Thyroid gland (tissue), 4 donors: ENCODE measurements around the gene MEFV.

Experiments
- POLR2A ChIP-seq, 2 donors: fragments of 450-650 bp; IDR thresholded peaks; one replicate each; pipeline ENCODE4 v1.6.1; 2017; ENCODE audit warnings: antibody characterized with exemption in 2 of 2, mild to moderate bottlenecking in 2 of 2, moderate library complexity in 1 of 2
- TF ChIP-seq, protein P1 (sequence below), 6 experiments: fragments of 200-600 bp in 3 of 6; fragments of 450-650 bp in 3 of 6; sonication (generic) in 3 of 6; IDR thresholded peaks; one replicate each; pipeline ENCODE4 v1.5.1; 2016 to 2019; ENCODE audit warnings: antibody characterized with exemption in 6 of 6, mild to moderate bottlenecking in 2 of 6, inconsistent platforms in 1 of 6, moderate library complexity in 1 of 6

DNA sequence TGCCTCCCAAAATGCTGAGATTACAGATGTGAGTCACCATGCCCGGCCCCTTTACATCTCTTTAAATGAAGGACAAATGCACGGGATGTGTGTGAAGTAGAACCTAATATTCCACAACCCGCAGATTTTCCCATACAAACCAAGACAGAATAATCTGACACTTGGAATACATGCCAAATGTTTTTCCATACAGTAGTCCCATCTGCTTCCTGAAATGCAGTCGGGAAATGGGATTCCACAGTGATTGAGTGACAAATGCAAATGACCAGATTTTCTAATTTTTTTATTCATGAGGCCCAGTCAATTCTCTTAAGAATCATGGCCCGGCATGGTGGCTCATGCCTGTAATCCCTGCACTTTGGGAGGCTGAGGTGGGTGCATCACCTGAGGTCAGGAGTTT, 14.7 kb downstream of the MEFV start:
- TF ChIP-seq, protein P1, sequence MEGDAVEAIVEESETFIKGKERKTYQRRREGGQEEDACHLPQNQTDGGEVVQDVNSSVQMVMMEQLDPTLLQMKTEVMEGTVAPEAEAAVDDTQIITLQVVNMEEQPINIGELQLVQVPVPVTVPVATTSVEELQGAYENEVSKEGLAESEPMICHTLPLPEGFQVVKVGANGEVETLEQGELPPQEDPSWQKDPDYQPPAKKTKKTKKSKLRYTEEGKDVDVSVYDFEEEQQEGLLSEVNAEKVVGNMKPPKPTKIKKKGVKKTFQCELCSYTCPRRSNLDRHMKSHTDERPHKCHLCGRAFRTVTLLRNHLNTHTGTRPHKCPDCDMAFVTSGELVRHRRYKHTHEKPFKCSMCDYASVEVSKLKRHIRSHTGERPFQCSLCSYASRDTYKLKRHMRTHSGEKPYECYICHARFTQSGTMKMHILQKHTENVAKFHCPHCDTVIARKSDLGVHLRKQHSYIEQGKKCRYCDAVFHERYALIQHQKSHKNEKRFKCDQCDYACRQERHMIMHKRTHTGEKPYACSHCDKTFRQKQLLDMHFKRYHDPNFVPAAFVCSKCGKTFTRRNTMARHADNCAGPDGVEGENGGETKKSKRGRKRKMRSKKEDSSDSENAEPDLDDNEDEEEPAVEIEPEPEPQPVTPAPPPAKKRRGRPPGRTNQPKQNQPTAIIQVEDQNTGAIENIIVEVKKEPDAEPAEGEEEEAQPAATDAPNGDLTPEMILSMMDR (IDR thresholded peaks at IDR 0.05), result no peak
- no peak for TF ChIP-seq POLR2A (IDR thresholded peaks at IDR 0.05)
